ENCODE measurements around the gene ERG28. TPM values are rescaled to one million over a fixed set of nuclear protein-coding genes. Genes with fewer than 3 reads are reported as not detected.

ERG28 gene
- polyA plus RNA-seq, 2 of the 4 experiments (the other 2 are of a cell fraction), result 18.8 to 23.4 TPM

GRCh38 chr14:75643985-75644384, 16.7 kb downstream of the ERG28 start:
- CTCF ChIA-PET, result interaction anchor here (0.7 to 1.4 kb wide), 3 partner anchors 10 to 83 kb away, joined by 3 to 9 read pairs (median 7); no protein-coding TSS in a partner anchor
- no peak for FAIRE-seq
- no peak for ATAC-seq
- WGBS (ENCODE audit: missing lambda C conversion rate), result 38% methylated on average over 4 of the region's 4 CpGs
- Histone ChIP-seq H3K4me1 (peaks cover 41% of the 10 kb centered on the region), H3K9me3 (no peaks in the 10 kb centered on the region), H3K4me2 (no peak overlapping the region), H3K4me3 (no peak overlapping the region), H3K27ac (no peak overlapping the region; a peak in 1 of 6 replicates)
- TF ChIP-seq RFX5 (IDR thresholded peaks at IDR 0.05) (no peak), RNF2 (IDR thresholded peaks at IDR 0.05; ENCODE audit: borderline replicate concordance, low read depth) (no peak), HOXB5 (CRISPR knock-in tag; IDR thresholded peaks at IDR 0.05) (no peak), MAFK (IDR thresholded peaks at IDR 0.05; ENCODE audit: partially characterized antibody) (no peak), ELK1 (IDR thresholded peaks at IDR 0.05; ENCODE audit: low read depth, low read length) (no peak), POLR2A (IDR thresholded peaks at IDR 0.05; ENCODE audit: low read length) (no peak), MAZ (IDR thresholded peaks at IDR 0.05; ENCODE audit: borderline replicate concordance, low read depth, low read length) (no peak), FOXS1 (CRISPR knock-in tag; IDR thresholded peaks at IDR 0.05) (no peak), CBX2 (IDR thresholded peaks at IDR 0.05; ENCODE audit: borderline replicate concordance, low read depth) (no peak)
- POLR2A ChIA-PET, result no interaction called here
- no peak for DNase-seq (ENCODE audit: low read depth in 1 of 2, low spot score in 1 of 2)

- POLR2A ChIA-PET, result no interaction called here
- TF ChIP-seq ZC3H11A (IDR thresholded peaks at IDR 0.05), result no peak
- no peak for TF ChIP-seq FOSL2 (IDR thresholded peaks at IDR 0.05)
- TF ChIP-seq FOSL2 (CRISPR knock-in tag; IDR thresholded peaks at IDR 0.05), result no peak
- TF ChIP-seq FOXS1 (CRISPR knock-in tag; IDR thresholded peaks at IDR 0.05), result no peak
- no peak for TF ChIP-seq E2F6 (IDR thresholded peaks at IDR 0.05; ENCODE audit: borderline replicate concordance, low read depth)
- no peak for TF ChIP-seq GATA3 (IDR thresholded peaks at IDR 0.05; ENCODE audit: borderline replicate concordance)
- no peak for TF ChIP-seq ZNF302 (CRISPR knock-in tag; IDR thresholded peaks at IDR 0.05)
- no peak for TF ChIP-seq TFCP2L1 (CRISPR knock-in tag; IDR thresholded peaks at IDR 0.05)
- no peak for TF ChIP-seq HDAC2 (IDR thresholded peaks at IDR 0.05)
- no peak for TF ChIP-seq RAD21 (conservative IDR thresholded peaks at IDR 0.05 in 1 of 2, IDR thresholded peaks at IDR 0.05 in 1 of 2)
- no peak for TF ChIP-seq RFX5 (IDR thresholded peaks at IDR 0.05)
- TF ChIP-seq NPAS2 (CRISPR knock-in tag; IDR thresholded peaks at IDR 0.05; ENCODE audit: borderline replicate concordance), result no peak
- TF ChIP-seq MAFK (IDR thresholded peaks at IDR 0.05; ENCODE audit: partially characterized antibody), result no peak
- no peak for TF ChIP-seq CHD4 (IDR thresholded peaks at IDR 0.05; ENCODE audit: borderline replicate concordance)
- no peak for TF ChIP-seq TP53 (CRISPR knock-in tag; IDR thresholded peaks at IDR 0.05)
- TF ChIP-seq, protein P1, sequence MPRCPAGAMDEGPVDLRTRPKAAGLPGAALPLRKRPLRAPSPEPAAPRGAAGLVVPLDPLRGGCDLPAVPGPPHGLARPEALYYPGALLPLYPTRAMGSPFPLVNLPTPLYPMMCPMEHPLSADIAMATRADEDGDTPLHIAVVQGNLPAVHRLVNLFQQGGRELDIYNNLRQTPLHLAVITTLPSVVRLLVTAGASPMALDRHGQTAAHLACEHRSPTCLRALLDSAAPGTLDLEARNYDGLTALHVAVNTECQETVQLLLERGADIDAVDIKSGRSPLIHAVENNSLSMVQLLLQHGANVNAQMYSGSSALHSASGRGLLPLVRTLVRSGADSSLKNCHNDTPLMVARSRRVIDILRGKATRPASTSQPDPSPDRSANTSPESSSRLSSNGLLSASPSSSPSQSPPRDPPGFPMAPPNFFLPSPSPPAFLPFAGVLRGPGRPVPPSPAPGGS (IDR thresholded peaks at IDR 0.05), result no peak
- no peak for TF ChIP-seq RCOR1 (IDR thresholded peaks at IDR 0.05; ENCODE audit: low read depth, low read length)
- TF ChIP-seq CBX8 (IDR thresholded peaks at IDR 0.05), result no peak
- TF ChIP-seq HOXB5 (CRISPR knock-in tag; IDR thresholded peaks at IDR 0.05), result no peak
- WGBS (ENCODE audit: missing lambda C conversion rate), result 70% methylated on average over 3 of the region's 3 CpGs
These were observed 19.8 kb downstream of the ERG28 start for GRCh38 chr14:75640876-75641275.

More at GRCh38 chr14:75640876-75641275, 19.8 kb downstream of the ERG28 start:
- H3K27ac ChIP-seq, result no peak overlapping the region
- no peak for ATAC-seq
- FAIRE-seq, result no peak
- CTCF ChIA-PET, result interaction anchor here (1.0 to 2.6 kb wide), 7 partner anchors 8 to 80 kb away, joined by 3 to 15 read pairs (median 4); partner anchors contain the start of gene ERG28
- H3K4me1 ChIP-seq, result peaks cover 12% of the 10 kb centered on the region
- H3K4me2 ChIP-seq, result no peak overlapping the region
- H3K4me3 ChIP-seq, result no peak overlapping the region
- DNase-seq (ENCODE audit: low read depth in 1 of 2, low spot score in 1 of 2), result no peak
- H3K9me3 ChIP-seq, result no peaks in the 10 kb centered on the region
